DND-41 (cell line): ENCODE results near the gene PTPRN2.

Source experiments
- ATAC-seq: fragments of 200-7000 bp; cut with Tn5 transposase; 3 replicates; pipeline ENCODE4 v1.9.1; 2021; ENCODE audit warnings: low read depth; ENCODE audit not compliant: insufficient read depth
- DNase-seq: peaks from one replicate; pipeline ENCODE4 v3.0.0-alpha.2; 2020
- H2AFZ ChIP-seq: 2 replicates; pipeline ENCODE4 v1.6.0; 2012; ENCODE audit warnings: low read depth, low read length
- H3K27ac ChIP-seq: 2 replicates; pipeline ENCODE4 v1.5.1; 2012; ENCODE audit warnings: low read length, inconsistent platforms
- H3K27me3 ChIP-seq: fragments of 200-600 bp; sonication (generic); 2 replicates; pipeline ENCODE4 v1.6.0; 2012; ENCODE audit warnings: low read length, mild to moderate bottlenecking, inconsistent platforms; ENCODE audit not compliant: insufficient read depth, poor library complexity
- H3K36me3 ChIP-seq: 2 replicates; pipeline ENCODE4 v1.5.1; 2012; ENCODE audit warnings: low read length, inconsistent platforms; ENCODE audit not compliant: insufficient read depth
- H3K4me1 ChIP-seq: 2 replicates; pipeline ENCODE4 v1.5.1; 2012; ENCODE audit warnings: mild to moderate bottlenecking, low read length; ENCODE audit not compliant: insufficient read depth
- H3K4me2 ChIP-seq: 2 replicates; pipeline ENCODE4 v1.6.0; 2012; ENCODE audit warnings: mild to moderate bottlenecking, moderate library complexity, low read length, inconsistent platforms; ENCODE audit not compliant: insufficient read depth
- H3K4me3 ChIP-seq, 2 experiments: fragments of 200-600 bp in 1 of 2; shearing (Covaris generic) in 1 of 2; 2 replicates each; pipeline ENCODE4 v1.5.1; 2012 to 2016; ENCODE audit warnings: inconsistent platforms in 2 of 2, low read length in 2 of 2, mild to moderate bottlenecking in 2 of 2, low read depth in 1 of 2, moderate library complexity in 1 of 2
- H3K79me2 ChIP-seq: 2 replicates; pipeline ENCODE4 v1.6.0; 2012; ENCODE audit warnings: low read length, inconsistent platforms; ENCODE audit not compliant: insufficient read depth
- H3K9ac ChIP-seq: 2 replicates; pipeline ENCODE4 v1.6.0; 2012; ENCODE audit warnings: low read depth, mild to moderate bottlenecking, inconsistent platforms, low read length, moderate library complexity
- H3K9me3 ChIP-seq: 2 replicates; pipeline ENCODE4 v1.5.1; 2012; ENCODE audit warnings: low read length, moderate library complexity, mild to moderate bottlenecking, inconsistent platforms; ENCODE audit not compliant: insufficient read depth, severe bottlenecking
- H4K20me1 ChIP-seq: 2 replicates; pipeline ENCODE4 v1.6.0; 2012; ENCODE audit warnings: low read length; ENCODE audit not compliant: insufficient read depth
- EZH2 ChIP-seq: IDR thresholded peaks from 3 replicates; pipeline ENCODE4 v1.6.1; 2012; ENCODE audit warnings: borderline replicate concordance, low read depth, mild to moderate bottlenecking, moderate library complexity, low read length, inconsistent platforms; ENCODE audit not compliant: severe bottlenecking
- TF ChIP-seq, protein P1 (sequence below): IDR thresholded peaks from 2 replicates; pipeline ENCODE4 v1.5.1; 2012; ENCODE audit warnings: borderline replicate concordance, low read length, moderate library complexity, mild to moderate bottlenecking; ENCODE audit not compliant: poor library complexity, severe bottlenecking; ENCODE audit errors: extremely low read depth

Gene PTPRN2

DNA sequence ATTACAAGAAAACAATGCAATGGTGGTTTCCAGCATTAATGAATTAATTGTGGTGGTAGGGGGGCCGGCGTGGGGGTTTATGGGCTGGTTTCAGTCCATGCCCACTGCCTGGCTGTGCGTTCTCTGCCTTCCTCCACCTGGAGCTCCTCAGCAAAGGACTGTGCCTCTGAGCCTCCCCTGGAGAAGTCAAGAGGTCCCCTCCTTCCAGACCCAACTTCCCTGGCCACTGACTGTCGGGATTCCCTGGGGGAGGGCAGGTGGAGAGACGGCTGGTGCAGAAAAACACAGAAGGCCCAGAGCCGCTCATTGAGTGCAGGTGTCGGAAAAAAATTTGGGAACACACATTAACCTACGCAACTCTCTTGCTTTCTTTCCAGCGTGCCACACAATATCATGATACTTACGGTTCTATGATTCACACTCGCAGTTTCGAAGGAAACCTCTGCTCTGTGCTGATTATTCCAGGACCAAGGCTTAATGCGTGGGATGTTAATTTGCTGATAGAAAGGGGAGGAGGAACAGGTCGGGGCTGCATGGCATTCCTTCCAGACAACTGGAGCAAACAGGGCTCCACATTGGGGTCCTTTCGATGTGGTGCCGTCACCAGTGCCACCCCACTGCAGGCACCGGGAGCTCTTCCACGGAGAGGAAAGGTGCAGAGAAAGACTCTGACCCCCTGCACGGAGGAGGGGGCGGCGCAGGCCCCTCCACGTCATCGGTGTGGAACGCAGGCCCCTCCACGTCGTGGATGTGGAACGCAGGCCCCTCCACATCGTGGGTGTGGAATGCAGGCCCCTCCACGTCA lies 744.1 kb downstream of the PTPRN2 start:
- no peak for TF ChIP-seq EZH2
- TF ChIP-seq, protein P1, sequence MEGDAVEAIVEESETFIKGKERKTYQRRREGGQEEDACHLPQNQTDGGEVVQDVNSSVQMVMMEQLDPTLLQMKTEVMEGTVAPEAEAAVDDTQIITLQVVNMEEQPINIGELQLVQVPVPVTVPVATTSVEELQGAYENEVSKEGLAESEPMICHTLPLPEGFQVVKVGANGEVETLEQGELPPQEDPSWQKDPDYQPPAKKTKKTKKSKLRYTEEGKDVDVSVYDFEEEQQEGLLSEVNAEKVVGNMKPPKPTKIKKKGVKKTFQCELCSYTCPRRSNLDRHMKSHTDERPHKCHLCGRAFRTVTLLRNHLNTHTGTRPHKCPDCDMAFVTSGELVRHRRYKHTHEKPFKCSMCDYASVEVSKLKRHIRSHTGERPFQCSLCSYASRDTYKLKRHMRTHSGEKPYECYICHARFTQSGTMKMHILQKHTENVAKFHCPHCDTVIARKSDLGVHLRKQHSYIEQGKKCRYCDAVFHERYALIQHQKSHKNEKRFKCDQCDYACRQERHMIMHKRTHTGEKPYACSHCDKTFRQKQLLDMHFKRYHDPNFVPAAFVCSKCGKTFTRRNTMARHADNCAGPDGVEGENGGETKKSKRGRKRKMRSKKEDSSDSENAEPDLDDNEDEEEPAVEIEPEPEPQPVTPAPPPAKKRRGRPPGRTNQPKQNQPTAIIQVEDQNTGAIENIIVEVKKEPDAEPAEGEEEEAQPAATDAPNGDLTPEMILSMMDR, result no peak
- Histone ChIP-seq H2AFZ (no peak overlapping the region), H3K9me3 (peaks cover 7% of the 10 kb centered on the region), H3K27ac (no peak overlapping the region), H3K4me1 (no peaks in the 10 kb centered on the region), H3K4me2 (no peak overlapping the region), H4K20me1 (no peaks in the 10 kb centered on the region), H3K36me3 (no peaks in the 10 kb centered on the region), H3K79me2 (no peaks in the 10 kb centered on the region), H3K4me3 (no peak overlapping the region), H3K9ac (no peak overlapping the region), H3K27me3 (peaks cover 30% of the 10 kb centered on the region)
- ATAC-seq (no peak), DNase-seq (no peak)

DNA sequence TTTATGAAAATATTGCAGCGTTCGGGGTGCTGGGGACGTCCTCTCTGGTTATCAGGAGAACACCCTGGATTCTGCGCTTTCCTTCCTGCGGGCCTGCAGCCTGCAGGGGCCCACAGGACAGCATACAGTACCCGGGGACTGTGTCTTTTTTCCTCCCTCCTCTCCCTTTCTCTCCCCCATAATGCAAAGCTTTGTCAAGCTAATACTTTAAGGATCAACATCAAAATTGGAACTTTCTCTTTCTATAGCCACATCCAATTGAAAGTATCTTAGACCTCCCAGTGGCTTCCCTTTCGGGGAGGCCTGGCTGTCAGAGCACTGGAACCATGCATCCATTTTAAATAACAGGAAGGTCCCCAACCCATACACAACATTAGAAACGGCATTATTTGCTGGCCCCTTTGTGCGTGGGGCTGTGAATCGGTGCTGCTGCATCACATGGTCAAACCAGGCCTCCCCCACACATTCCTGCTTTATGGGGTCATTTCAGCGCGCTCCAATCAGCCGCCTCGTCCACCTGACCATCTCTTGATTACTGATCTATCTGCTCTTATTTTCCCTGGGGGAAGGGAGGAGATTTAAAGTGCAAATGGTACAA lies 745.8 kb downstream of the PTPRN2 start:
- TF ChIP-seq EZH2, result no peak
- TF ChIP-seq, protein P1, result no peak

DNA sequence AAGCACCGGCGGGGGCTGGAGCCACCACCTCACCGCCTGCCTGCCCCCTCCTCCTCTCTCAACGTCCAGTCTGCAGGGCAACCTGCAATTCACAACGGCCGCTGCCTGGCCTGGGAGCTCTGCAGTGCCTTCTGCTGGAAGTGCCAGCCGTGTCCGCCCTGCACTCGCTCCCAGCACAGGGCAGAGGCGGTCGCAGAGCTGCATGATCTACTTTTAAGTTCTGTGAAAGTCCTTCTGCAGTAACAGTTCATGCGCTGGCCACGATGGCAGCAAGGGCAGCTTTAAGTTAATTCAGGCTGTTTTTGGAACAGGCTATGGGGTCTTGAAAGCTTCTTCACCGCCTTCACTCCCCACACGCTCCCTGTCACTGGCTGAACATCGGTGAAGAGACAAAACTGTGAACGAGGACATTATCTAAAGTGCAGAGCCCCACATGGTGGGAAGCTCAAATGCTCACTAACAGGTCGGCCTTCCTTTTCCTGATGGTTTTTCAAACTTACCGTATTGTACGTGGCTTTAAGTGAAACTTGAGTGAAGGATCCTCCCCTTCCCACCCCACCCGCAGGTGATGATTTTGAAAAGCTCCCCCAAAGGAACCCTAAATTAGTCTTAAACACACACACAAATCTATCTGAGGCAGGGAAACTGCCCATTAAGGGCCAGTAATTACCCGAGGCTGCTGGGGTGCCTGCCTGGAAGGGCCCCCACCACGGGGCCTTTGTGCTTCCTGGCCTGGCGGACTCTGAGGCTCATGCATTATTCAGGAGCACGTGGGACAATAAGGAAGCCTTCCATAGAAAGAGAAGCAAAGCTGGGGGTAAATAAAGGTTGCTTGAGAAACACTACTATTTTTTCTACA lies 746.5 kb downstream of the PTPRN2 start:
- H3K9ac ChIP-seq, result no peak overlapping the region
- H3K36me3 ChIP-seq, result no peaks in the 10 kb centered on the region
- H3K27ac ChIP-seq, result no peak overlapping the region
- ATAC-seq (no peak), DNase-seq (no peak)
- H4K20me1 ChIP-seq, result no peaks in the 10 kb centered on the region
- no peak overlapping the region for H2AFZ ChIP-seq
- H3K9me3 ChIP-seq, result peaks cover 7% of the 10 kb centered on the region
- no peak overlapping the region for H3K4me3 ChIP-seq
- peaks cover 20% of the 10 kb centered on the region for H3K27me3 ChIP-seq
- no peak overlapping the region for H3K4me2 ChIP-seq
- no peaks in the 10 kb centered on the region for H3K79me2 ChIP-seq
- TF ChIP-seq, protein P1, result no peak
- no peak for TF ChIP-seq EZH2
- no peaks in the 10 kb centered on the region for H3K4me1 ChIP-seq

More for the DNA sequence above, 745.8 kb downstream of the PTPRN2 start:
- Histone ChIP-seq H2AFZ (no peak overlapping the region), H3K9me3 (peaks cover 7% of the 10 kb centered on the region), H3K27me3 (peaks cover 23% of the 10 kb centered on the region), H3K4me2 (no peak overlapping the region), H3K36me3 (no peaks in the 10 kb centered on the region), H3K27ac (no peak overlapping the region), H3K79me2 (no peaks in the 10 kb centered on the region), H4K20me1 (no peaks in the 10 kb centered on the region), H3K4me1 (no peaks in the 10 kb centered on the region), H3K9ac (no peak overlapping the region), H3K4me3 (no peak overlapping the region)
- no peak for ATAC-seq
- no peak for DNase-seq
